Loucy (cell line): ENCODE results near the gene PRKCE.

ENCODE experiments used
- H2AFZ ChIP-seq: fragments of 200-600 bp; sonication (generic); 2 replicates; pipeline ENCODE4 v1.6.0; 2016; ENCODE audit warnings: antibody characterized with exemption, mild to moderate bottlenecking, low read length, moderate library complexity
- H3F3A ChIP-seq: fragments of 200-600 bp; 2 replicates; pipeline ENCODE4 v1.6.0; 2016; ENCODE audit warnings: antibody characterized with exemption, low read depth, mild to moderate bottlenecking
- H3K27me3 ChIP-seq: fragments of 200-600 bp; sonication (generic); 2 replicates; pipeline ENCODE4 v1.6.1; 2014; ENCODE audit warnings: low read length, mild to moderate bottlenecking; ENCODE audit not compliant: insufficient read depth, poor library complexity, severe bottlenecking
- H3K36me3 ChIP-seq: fragments of 200-600 bp; sonication (generic); 2 replicates; pipeline ENCODE4 v1.6.1; 2016; ENCODE audit warnings: low read length; ENCODE audit not compliant: insufficient read depth
- H3K4me1 ChIP-seq: fragments of 200-600 bp; sonication (generic); 2 replicates; pipeline ENCODE4 v1.5.1; 2014; ENCODE audit warnings: low read length, mild to moderate bottlenecking; ENCODE audit not compliant: insufficient read depth, poor library complexity, severe bottlenecking
- H3K4me2 ChIP-seq: fragments of 200-600 bp; sonication (generic); 2 replicates; pipeline ENCODE4 v1.6.0; 2014; ENCODE audit warnings: antibody characterized with exemption, low read length, low read depth, mild to moderate bottlenecking; ENCODE audit not compliant: poor library complexity, severe bottlenecking
- H3K4me3 ChIP-seq: fragments of 200-600 bp; sonication (generic); 2 replicates; pipeline ENCODE4 v1.5.1; 2014; ENCODE audit warnings: low read length, mild to moderate bottlenecking, mixed read lengths; ENCODE audit not compliant: poor library complexity, severe bottlenecking
- H3K79me2 ChIP-seq: fragments of 200-600 bp; sonication (generic); 2 replicates; pipeline ENCODE4 v1.6.1; 2014; ENCODE audit warnings: low read length; ENCODE audit not compliant: insufficient read depth
- H3K9ac ChIP-seq: fragments of 200-600 bp; sonication (generic); 2 replicates; pipeline ENCODE4 v1.6.0; 2014; ENCODE audit warnings: mild to moderate bottlenecking, low read depth, low read length, moderate library complexity; ENCODE audit not compliant: poor library complexity, severe bottlenecking
- H3K9me2 ChIP-seq: fragments of 200-600 bp; sonication (generic); replicated peaks from 2 replicates; pipeline ENCODE4 v1.6.1; 2016; ENCODE audit warnings: low read depth, low read length, mixed read lengths
- H3K9me3 ChIP-seq: fragments of 200-600 bp; sonication (generic); 2 replicates; pipeline ENCODE4 v1.6.1; 2014; ENCODE audit warnings: mild to moderate bottlenecking, antibody characterized with exemption, low read length, low read depth; ENCODE audit not compliant: insufficient read depth
- H4K20me1 ChIP-seq: fragments of 200-600 bp; sonication (generic); 2 replicates; pipeline ENCODE4 v1.6.0; 2014; ENCODE audit warnings: antibody characterized with exemption, low read length, mild to moderate bottlenecking; ENCODE audit not compliant: insufficient read depth, poor library complexity, severe bottlenecking
- CTCF ChIP-seq: fragments of 200-600 bp; sonication (generic); conservative IDR thresholded peaks from 2 replicates; pipeline ENCODE4 v1.5.1; 2014; ENCODE audit warnings: mild to moderate bottlenecking, antibody characterized with exemption, low read length
- EZH2phosphoT487 ChIP-seq: fragments of 200-600 bp; IDR thresholded peaks from 2 replicates; pipeline ENCODE4 v1.6.1; 2018; ENCODE audit warnings: antibody characterized with exemption, mild to moderate bottlenecking, moderate library complexity, borderline replicate concordance

PRKCE gene

GRCh38 chr2:45651415-45652089 is at the start of gene PRKCE:
PRKCE (plus strand) TSS chr2:45651675.
- H3K4me3 ChIP-seq, result peak within 1 kb of the TSS; percentile 95
- H3K4me2 ChIP-seq, result peak within 1 kb of the TSS; percentile 90
- H3K4me1 ChIP-seq, result peaks cover 54% of the 10 kb centered on the region
- H3K79me2 ChIP-seq, result peaks cover 56% of the 10 kb centered on the region
- no peaks in the 10 kb centered on the region for H3K9me2 ChIP-seq
- peak within 1 kb of the TSS; percentile 87 for H3K9ac ChIP-seq
- peaks cover 13% of the 10 kb centered on the region for H4K20me1 ChIP-seq
- TF ChIP-seq EZH2phosphoT487 (no peak), CTCF (no peak)
- no peaks in the 10 kb centered on the region for H3K9me3 ChIP-seq
- no peaks in the 10 kb centered on the region for H3K36me3 ChIP-seq
- peak within 1 kb of the TSS; percentile 80 for H2AFZ ChIP-seq
- no peaks in the 10 kb centered on the region for H3F3A ChIP-seq
- no peaks in the 10 kb centered on the region for H3K27me3 ChIP-seq

GRCh38 chr2:45602624-45603023 is 48.9 kb upstream of the PRKCE start:
- H3K9me2 ChIP-seq, result no peaks in the 10 kb centered on the region
- peaks cover 10% of the 10 kb centered on the region for H3K4me1 ChIP-seq
- TF ChIP-seq EZH2phosphoT487 (no peak), CTCF (no peak)
- peak overlapping the region; percentile 39 for H3K4me2 ChIP-seq
- H3F3A ChIP-seq, result no peaks in the 10 kb centered on the region
- H3K27me3 ChIP-seq, result no peaks in the 10 kb centered on the region
- H3K9me3 ChIP-seq, result no peaks in the 10 kb centered on the region
- no peaks in the 10 kb centered on the region for H4K20me1 ChIP-seq
- no peak overlapping the region for H3K4me3 ChIP-seq
- H3K9ac ChIP-seq, result no peak overlapping the region
- H2AFZ ChIP-seq, result no peak overlapping the region
- peaks cover 31% of the 10 kb centered on the region for H3K79me2 ChIP-seq
- H3K36me3 ChIP-seq, result peaks cover 54% of the 10 kb centered on the region

- peaks cover 30% of the 10 kb centered on the region for H3K36me3 ChIP-seq
- H3K9me3 ChIP-seq, result no peaks in the 10 kb centered on the region
- peaks cover 3% of the 10 kb centered on the region for H4K20me1 ChIP-seq
- H3F3A ChIP-seq, result no peaks in the 10 kb centered on the region
- H2AFZ ChIP-seq, result no peak overlapping the region
- peaks cover 25% of the 10 kb centered on the region for H3K4me1 ChIP-seq
- H3K4me2 ChIP-seq, result no peak overlapping the region
- TF ChIP-seq EZH2phosphoT487 (no peak), CTCF (no peak)
- H3K9ac ChIP-seq, result no peak overlapping the region
- H3K9me2 ChIP-seq, result no peaks in the 10 kb centered on the region
- H3K79me2 ChIP-seq, result peaks cover 51% of the 10 kb centered on the region
- H3K4me3 ChIP-seq, result no peak overlapping the region
- H3K27me3 ChIP-seq, result no peaks in the 10 kb centered on the region
Measured at GRCh38 chr2:45605116-45605515, 46.4 kb upstream of the PRKCE start.
